Adrenal gland (tissue), 5 donors: ENCODE results near the gene EMILIN1.
A peak's percentile ranks its signal among the peaks of the same experiment; 100 is the strongest.

Source experiments
- CTCF ChIP-seq, 6 experiments: fragments of 450-650 bp in 4 of 6; fragments of 200-600 bp in 2 of 6; sonication (generic) in 1 of 6; IDR thresholded peaks; 1 replicate in 5 of 6; 2 replicates in 1 of 6; pipeline versions ENCODE4 v1.5.1 to v1.8.0; 2016 to 2021; ENCODE audit warnings: antibody characterized with exemption in 6 of 6, mild to moderate bottlenecking in 2 of 6, moderate library complexity in 1 of 6
- POLR2A ChIP-seq, 2 donors: fragments of 450-650 bp; IDR thresholded peaks; one replicate each; pipeline ENCODE4 v1.6.1; 2017; ENCODE audit warnings: antibody characterized with exemption in 2 of 2, mild to moderate bottlenecking in 2 of 2, moderate library complexity in 1 of 2
- donor health status: DM: no; HTN: no; CAD: no.

GRCh38 chr2:27050281-27050995 is 28.0 kb upstream of the EMILIN1 start:
- TF ChIP-seq CTCF (IDR thresholded peaks at IDR 0.05), result peak; percentile 5 to 70 (median 48)
- TF ChIP-seq POLR2A (IDR thresholded peaks at IDR 0.05), result peak; percentile 21 to 36
